GM23248 (cell line): Measurements from ENCODE around the gene RBM38.

Experiments
- EZH2 ChIP-seq: fragments of 200-600 bp; sonication (generic); IDR thresholded peaks from 2 replicates; pipeline ENCODE4 v1.6.1; 2018; ENCODE audit warnings: antibody characterized with exemption, mild to moderate bottlenecking; ENCODE audit not compliant: insufficient read depth, poor library complexity, severe bottlenecking
- EZH2phosphoT487 ChIP-seq: fragments of 200-600 bp; sonication (generic); IDR thresholded peaks from 2 replicates; pipeline ENCODE4 v1.6.1; 2018; ENCODE audit warnings: antibody characterized with exemption, moderate library complexity, mild to moderate bottlenecking, low read depth; ENCODE audit not compliant: insufficient read depth

- TF ChIP-seq EZH2phosphoT487 (no peak), EZH2 (no peak)
Measured at GRCh38 chr20:57382516-57382915, 8.7 kb upstream of the RBM38 start.
